T-helper 22 cell (primary cell): ENCODE data around the gene CRTC2.

Experiments used
- DNase-seq: peaks from one replicate; pipeline ENCODE4 v3.0.0-alpha.2; 2020; ENCODE audit warnings: low read depth

The CRTC2 gene

GRCh38 chr1:153976819-153977249, 18.4 kb upstream of the CRTC2 start:
- no peak for DNase-seq

GRCh38 chr1:153973525-153973924, 15.1 kb upstream of the CRTC2 start:
- DNase-seq, result no peak

GRCh38 chr1:153973071-153973470, 14.7 kb upstream of the CRTC2 start:
- DNase-seq, result no peak

- no peak for DNase-seq
These were observed 11.9 kb upstream of the CRTC2 start for GRCh38 chr1:153970346-153970745.

GRCh38 chr1:153968972-153969371, 10.6 kb upstream of the CRTC2 start:
- no peak for DNase-seq

- DNase-seq, result no peak
These were observed 10.0 kb upstream of the CRTC2 start for GRCh38 chr1:153968408-153968807.

GRCh38 chr1:153968000-153968363, 9.6 kb upstream of the CRTC2 start:
- DNase-seq, result no peak

- peak; percentile 80 for DNase-seq
These were observed 8.9 kb upstream of the CRTC2 start, which contains the start of gene CREB3L4 for GRCh38 chr1:153967107-153967999. Gene CREB3L4, plus strand, starts transcription at chr1:153967902. Its CDS starts 624 bp downstream, at chr1:153968526.

GRCh38 chr1:153963850-153964331, 5.5 kb upstream of the CRTC2 start:
- no peak for DNase-seq

- peak; percentile 95 for DNase-seq
These were observed 4.8 kb upstream of the CRTC2 start, which contains the start of gene SLC39A1 for GRCh38 chr1:153963030-153963849. Gene SLC39A1, minus strand, starts transcription at chr1:153963537. Its CDS starts 822 bp downstream, at chr1:153962715.

GRCh38 chr1:153962088-153963029, 3.9 kb upstream of the CRTC2 start:
- DNase-seq, result no peak

- DNase-seq, result no peak
These were observed 3.0 kb upstream of the CRTC2 start for GRCh38 chr1:153961421-153961820.

- DNase-seq, result no peak
These were observed 1.8 kb upstream of the CRTC2 start for GRCh38 chr1:153960206-153960605.

- no peak for DNase-seq
These were observed 1.0 kb upstream of the CRTC2 start for GRCh38 chr1:153959454-153959853.

- no peak for DNase-seq
These were observed 499 bp upstream of the CRTC2 start for GRCh38 chr1:153958961-153959260.

GRCh38 chr1:153957744-153958110, 685 bp downstream of the CRTC2 start:
- peak; percentile 28 for DNase-seq

GRCh38 chr1:153956997-153957715, 1.3 kb downstream of the CRTC2 start:
- no peak for DNase-seq

GRCh38 chr1:153954826-153955225, 3.6 kb downstream of the CRTC2 start:
- no peak for DNase-seq

- no peak for DNase-seq
These were observed 4.5 kb downstream of the CRTC2 start for GRCh38 chr1:153953859-153954365.

GRCh38 chr1:153951801-153952200, 6.6 kb downstream of the CRTC2 start:
- no peak for DNase-seq

- no peak for DNase-seq
These were observed 7.2 kb downstream of the CRTC2 start for GRCh38 chr1:153951183-153951582.
